Nephron progenitor cell (in vitro differentiated cells): ENCODE measurements around the gene CALML5.

Experiments
- DNase-seq: peaks from one replicate; pipeline ENCODE4 v3.0.0; 2021
- H3K27ac Mint-ChIP-seq: 2 replicates; pipeline ENCODE4 v1.8.0; 2021; ENCODE audit warnings: mild to moderate bottlenecking, moderate library complexity, mixed read lengths
- H3K27me3 Mint-ChIP-seq: 2 replicates; pipeline ENCODE4 v1.8.0; 2021; ENCODE audit warnings: mild to moderate bottlenecking, low read depth, mixed read lengths; ENCODE audit not compliant: poor library complexity
- H3K36me3 Mint-ChIP-seq: 2 replicates; pipeline ENCODE4 v1.8.0; 2021; ENCODE audit warnings: low read depth, mixed read lengths
- H3K4me1 Mint-ChIP-seq: 2 replicates; pipeline ENCODE4 v1.8.0; 2021; ENCODE audit warnings: mixed read lengths
- H3K4me3 Mint-ChIP-seq: 2 replicates; pipeline ENCODE4 v1.8.0; 2021; ENCODE audit warnings: mild to moderate bottlenecking, moderate library complexity, mixed read lengths
- H3K9me3 Mint-ChIP-seq: 2 replicates; pipeline ENCODE4 v1.8.0; 2021; ENCODE audit warnings: mild to moderate bottlenecking, moderate library complexity, mixed read lengths
- CTCF ChIP-seq: fragments of 200-600 bp; sonication (generic); IDR thresholded peaks from 2 replicates; pipeline ENCODE4 v1.5.0; 2021; ENCODE audit warnings: antibody characterized with exemption

CALML5 gene, protein sequence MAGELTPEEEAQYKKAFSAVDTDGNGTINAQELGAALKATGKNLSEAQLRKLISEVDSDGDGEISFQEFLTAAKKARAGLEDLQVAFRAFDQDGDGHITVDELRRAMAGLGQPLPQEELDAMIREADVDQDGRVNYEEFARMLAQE

DNA sequence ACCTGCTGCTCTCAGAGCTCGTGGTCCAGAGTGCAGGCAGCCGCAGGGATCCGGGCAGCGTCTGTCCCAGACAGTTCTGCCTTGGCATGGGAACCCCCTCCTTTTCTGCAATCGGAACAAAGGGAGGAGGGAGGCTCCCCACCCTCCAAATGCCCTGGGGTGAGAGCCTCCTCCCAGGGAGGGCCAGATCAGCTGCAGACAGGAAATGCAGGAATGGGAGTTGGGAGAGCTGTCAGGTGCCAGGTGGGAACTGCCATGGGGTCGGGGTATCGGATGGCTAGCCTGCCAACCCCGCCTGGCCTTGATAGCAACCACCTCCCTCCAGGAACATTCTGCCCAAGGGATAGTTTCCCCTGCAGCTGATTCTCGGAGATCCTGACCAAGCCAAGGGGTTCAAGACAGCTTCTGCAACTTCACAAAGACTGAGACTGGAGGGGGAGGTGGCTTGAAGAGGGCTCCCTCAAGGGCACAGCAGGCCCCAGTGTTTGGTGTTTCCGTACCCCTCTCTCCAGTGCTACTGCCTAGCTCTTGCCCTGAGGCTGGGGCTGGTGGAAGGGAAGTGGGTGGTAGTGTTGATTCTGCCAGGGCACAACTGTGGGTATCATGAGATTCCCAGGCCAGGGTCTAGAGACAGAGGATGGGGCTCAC, at the start of gene CALML5:
Gene CALML5 (minus strand): TSS at position 78 of the 648 bp plus-strand sequence. CDS start 132 bp downstream, outside the sequence.
- no peak for TF ChIP-seq CTCF
- DNase-seq, result no peak
- Mint-ChIP-seq H3K27ac (no peak within 1 kb of the TSS), H3K4me3 (no peak within 1 kb of the TSS), H3K27me3 (peaks cover 4% of the 10 kb centered on the region), H3K4me1 (peaks cover 23% of the 10 kb centered on the region), H3K36me3 (no peaks in the 10 kb centered on the region), H3K9me3 (no peaks in the 10 kb centered on the region)

DNA sequence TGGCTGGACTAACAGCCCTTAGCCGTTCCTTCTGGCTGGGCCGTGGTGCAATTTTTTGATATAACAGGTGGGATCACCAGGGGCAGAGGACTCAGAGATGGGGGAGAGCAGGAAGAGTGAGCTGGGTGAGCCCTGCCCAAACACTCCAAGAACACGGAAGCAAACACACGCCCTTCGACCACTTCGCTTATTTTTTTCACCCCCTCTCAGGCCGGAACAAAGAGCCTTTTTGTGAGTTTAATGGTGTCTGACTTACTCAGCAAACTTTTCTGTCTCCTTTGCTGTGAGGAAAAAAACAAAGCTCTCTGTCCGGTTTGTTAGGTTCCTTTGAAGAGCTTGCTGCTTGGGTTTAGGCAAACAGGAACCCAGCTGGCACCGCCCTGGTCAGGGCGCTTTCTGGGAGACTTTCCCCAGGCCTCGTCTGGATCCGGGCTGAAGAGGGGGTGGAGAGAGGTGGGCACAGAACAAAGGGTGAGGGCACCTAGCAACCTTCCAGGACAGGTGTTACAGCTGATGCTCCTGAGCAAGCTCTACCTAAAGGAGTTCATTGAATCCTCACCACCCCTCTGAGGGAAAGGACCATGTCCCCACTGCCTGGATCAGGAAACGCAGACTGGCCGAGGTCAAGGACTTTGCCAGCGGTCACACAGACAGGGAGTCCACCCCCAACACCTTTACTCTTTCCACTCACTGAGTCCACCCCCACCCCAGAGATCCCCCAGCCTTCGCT, 48.7 kb upstream of the CALML5 start:
- no peak overlapping the region for H3K27ac Mint-ChIP-seq
- no peaks in the 10 kb centered on the region for H3K27me3 Mint-ChIP-seq
- peaks cover 16% of the 10 kb centered on the region for H3K9me3 Mint-ChIP-seq
- no peak for DNase-seq
- peaks cover 41% of the 10 kb centered on the region for H3K4me1 Mint-ChIP-seq
- H3K36me3 Mint-ChIP-seq, result peaks cover 4% of the 10 kb centered on the region
- H3K4me3 Mint-ChIP-seq, result no peak overlapping the region
- no peak for TF ChIP-seq CTCF

- H3K9me3 Mint-ChIP-seq, result peaks cover 20% of the 10 kb centered on the region
- TF ChIP-seq CTCF, result no peak
- DNase-seq, result no peak
- H3K4me3 Mint-ChIP-seq, result no peak overlapping the region
- peaks cover 36% of the 10 kb centered on the region for H3K4me1 Mint-ChIP-seq
- H3K27ac Mint-ChIP-seq, result no peak overlapping the region
- peaks cover 4% of the 10 kb centered on the region for H3K36me3 Mint-ChIP-seq
- no peaks in the 10 kb centered on the region for H3K27me3 Mint-ChIP-seq
Measured at GRCh38 chr10:5547681-5547930, 48.2 kb upstream of the CALML5 start.

DNA sequence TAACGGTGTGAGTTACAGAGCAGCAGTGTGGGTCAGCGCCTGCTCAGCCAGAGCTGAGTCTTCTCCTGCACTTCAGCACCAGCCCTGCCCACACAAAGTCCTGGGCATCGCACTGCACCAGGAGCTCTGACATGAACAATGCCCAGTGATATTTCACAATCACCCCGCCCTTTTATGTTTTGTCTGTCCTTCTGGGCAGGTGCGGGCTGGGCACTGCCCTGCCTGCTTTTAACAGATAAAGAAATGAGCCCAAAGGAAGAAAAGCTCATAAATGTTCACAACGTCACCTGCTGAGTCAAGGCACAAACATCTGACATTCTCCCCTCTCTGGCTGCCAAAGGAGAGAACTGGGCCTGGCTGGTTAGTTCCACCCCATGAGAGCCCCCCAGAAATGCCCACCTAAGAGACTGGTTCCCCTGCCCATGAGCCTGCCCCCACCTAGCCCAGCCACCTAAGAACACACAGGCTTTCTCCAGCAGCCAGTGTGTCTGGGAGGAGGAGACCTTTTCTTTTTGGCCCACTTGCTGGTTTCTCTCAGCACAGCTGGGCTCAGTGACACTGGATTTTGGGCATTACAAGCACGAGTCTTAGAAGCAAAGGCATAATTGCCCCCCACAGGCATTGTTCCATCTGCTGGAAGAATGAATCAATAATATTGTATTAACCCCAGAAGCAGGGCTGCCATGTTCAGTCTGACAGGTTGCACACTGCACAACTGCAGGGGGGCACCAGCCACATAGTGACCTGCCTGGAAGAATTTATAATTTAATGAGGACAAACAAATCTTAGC, 47.7 kb upstream of the CALML5 start:
- H3K27me3 Mint-ChIP-seq, result no peaks in the 10 kb centered on the region
- H3K4me1 Mint-ChIP-seq, result peaks cover 31% of the 10 kb centered on the region
- H3K4me3 Mint-ChIP-seq, result no peak overlapping the region
- peaks cover 25% of the 10 kb centered on the region for H3K9me3 Mint-ChIP-seq
- TF ChIP-seq CTCF, result no peak
- H3K36me3 Mint-ChIP-seq, result peaks cover 6% of the 10 kb centered on the region
- no peak for DNase-seq
- no peak overlapping the region for H3K27ac Mint-ChIP-seq

DNA sequence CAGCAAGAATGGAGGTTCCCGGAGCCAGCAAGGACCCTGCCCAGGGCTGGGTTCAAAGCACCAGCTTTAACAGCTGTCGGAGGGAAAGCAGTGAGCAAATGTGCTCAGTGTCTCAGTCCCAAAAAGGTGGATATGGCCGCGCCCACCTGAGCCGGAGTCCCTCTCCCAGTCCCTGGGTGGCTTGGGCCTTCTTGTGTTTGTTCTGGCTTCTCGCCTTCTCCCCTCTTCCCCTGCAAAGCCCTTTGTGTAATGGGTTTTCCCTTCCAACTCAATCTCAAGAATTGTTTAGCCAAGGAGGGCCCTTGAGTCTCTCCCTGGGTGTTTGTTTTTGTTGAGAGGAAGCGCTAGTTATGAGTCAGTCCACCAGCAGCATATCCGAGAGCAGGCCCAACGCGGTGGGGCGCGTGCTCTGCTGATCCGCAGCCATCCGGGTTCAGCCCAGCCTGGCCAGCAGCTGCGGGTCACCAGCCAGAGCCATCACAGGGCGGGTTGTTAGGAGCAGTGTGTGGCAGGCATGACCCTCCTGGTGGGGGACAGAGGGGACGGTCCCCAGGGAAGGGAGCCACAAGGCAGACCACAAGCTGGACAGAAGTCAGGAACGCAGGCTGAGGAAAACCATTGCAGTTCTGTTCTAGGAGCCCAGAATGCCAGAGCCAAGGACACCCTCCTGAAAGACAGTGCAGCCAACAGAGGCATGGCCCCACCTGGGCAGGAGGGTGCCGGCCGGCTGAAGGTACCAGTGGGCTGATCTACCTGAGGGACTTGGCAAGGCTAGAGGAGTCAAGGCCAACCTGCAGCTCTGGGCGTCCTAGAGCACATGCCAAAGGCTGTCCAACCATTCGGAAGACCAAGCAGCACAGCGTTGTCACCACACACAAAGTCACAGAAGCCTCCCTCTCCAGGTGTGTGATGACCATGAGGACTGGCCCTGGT, 46.7 kb upstream of the CALML5 start:
- Mint-ChIP-seq H3K27me3 (no peaks in the 10 kb centered on the region), H3K36me3 (peaks cover 9% of the 10 kb centered on the region), H3K4me3 (no peak overlapping the region), H3K9me3 (peaks cover 35% of the 10 kb centered on the region), H3K4me1 (peaks cover 22% of the 10 kb centered on the region), H3K27ac (peak overlapping the region; percentile 71)
- no peak for DNase-seq
- TF ChIP-seq CTCF, result no peak
